GM19240 (cell line): ENCODE results near the gene ZNF274.
"Not testable (repeated sequence)": the region's sequence is repeated elsewhere in the genome, so short reads cannot be mapped to it uniquely, and the experiment has no call there.

Experiments
- DNase-seq: peaks from one replicate; pipeline ENCODE4 v3.0.0; 2011; ENCODE audit warnings: low spot score; ENCODE audit not compliant: insufficient read length

The ZNF274 gene

DNA sequence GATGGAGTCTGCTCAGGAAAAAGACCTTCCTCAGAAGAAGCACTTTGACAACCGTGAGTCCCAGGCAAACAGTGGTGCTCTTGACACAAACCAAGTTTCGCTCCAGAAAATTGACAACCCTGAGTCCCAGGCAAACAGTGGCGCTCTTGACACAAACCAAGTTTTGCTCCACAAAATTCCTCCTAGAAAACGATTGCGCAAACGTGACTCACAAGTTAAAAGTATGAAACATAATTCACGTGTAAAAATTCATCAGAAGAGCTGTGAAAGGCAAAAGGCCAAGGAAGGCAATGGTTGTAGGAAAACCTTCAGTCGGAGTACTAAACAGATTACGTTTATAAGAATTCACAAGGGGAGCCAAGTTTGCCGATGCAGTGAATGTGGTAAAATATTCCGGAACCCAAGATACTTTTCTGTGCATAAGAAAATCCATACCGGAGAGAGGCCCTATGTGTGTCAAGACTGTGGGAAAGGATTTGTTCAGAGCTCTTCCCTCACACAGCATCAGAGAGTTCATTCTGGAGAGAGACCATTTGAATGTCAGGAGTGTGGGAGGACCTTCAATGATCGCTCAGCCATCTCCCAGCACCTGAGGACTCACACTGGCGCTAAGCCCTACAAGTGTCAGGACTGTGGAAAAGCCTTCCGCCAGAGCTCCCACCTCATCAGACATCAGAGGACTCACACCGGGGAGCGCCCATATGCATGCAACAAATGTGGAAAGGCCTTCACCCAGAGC lies 29.6 kb downstream of the ZNF274 start:
- DNase-seq: no peak

DNA sequence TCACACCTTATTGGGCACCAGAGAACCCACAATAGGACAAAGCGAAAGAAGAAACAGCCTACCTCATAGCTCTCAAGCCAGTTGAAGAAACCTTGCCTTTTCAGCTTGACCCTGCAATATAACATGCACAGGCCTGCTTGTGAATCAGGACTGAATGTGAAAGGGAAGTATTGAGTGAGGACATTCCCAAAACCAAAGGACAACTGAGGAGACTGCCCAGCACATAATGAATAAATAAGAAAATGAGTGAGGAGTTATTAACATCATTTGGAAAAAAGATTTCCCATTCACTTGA lies 30.2 kb downstream of the ZNF274 start:
- DNase-seq: no peak

DNA sequence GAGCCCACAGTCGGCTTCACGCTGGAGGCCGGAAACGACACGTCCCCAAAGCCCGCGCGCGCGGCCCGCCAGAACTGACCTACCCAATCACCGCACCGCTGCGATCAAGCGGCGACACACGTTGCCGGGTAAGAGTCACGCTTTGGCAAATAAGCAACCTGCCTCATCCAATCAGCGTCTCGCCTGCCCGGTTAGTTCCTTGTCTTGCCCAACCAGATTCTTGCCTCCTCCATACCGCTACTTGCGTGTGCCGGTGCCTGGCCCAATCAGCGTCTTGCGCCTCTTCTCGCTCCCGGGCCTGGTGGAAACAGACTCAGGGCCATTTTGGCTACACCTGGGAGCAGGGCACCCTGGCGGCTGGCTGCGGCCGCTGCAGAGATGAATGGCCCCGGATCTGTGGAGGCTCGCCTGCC lies 34.2 kb downstream of the ZNF274 start:
- DNase-seq: no peak

DNA sequence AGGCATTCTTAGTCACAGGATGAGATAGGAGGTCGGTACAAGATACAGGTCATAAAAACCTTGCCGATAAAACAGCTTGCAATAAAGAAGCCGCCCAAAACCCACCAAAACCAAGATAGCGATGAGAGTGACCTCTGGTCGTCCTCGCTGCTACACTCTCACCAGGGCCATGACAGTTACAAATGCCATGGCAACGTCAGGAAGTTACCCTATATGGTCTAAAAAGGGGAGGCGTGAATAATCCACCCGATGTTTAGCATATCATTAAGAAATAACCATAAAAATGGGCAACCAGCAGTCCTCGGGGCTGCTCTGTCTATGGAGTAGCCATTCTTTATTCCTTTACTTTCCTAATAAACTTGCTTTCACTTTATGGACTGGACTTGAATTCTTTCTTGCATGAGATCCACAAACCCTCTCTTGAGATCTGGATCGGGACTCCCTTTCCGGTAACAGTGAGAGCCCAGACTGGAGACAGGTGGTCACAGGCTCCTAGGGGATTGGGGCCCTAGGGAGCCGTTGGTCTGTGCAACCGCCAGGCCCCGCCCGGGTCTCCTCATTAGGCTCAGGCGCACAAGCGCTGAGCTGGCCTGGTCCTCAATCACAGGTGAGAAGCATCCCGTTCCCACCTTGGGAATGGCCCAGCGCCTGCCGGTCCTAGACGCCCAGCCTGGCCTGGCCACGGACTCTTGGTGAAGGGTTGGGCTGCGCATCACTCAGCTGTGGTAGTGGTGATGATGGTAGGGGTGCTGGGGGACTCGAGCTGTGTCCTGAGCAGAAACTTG lies 34.9 kb downstream of the ZNF274 start:
- no peak for DNase-seq

DNA sequence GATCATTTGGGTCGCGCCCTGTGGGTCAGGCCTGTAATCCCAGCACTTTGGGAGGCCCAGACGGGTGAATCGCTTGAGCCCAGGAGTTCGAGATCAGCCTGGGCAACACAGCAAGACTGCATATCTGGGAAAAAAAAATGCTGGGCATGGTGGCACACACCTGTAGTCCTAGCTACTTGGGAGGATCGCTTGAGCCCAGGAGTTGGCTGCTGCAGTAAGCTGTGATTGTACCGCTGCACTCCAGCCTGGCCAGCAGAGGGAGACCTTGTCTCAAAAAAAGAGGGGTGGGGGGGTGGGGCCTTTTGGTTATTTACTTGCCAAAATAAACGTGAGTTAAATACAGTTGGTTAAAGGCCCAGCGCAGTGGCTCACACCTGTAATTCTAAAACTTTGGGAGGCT lies 36.0 kb downstream of the ZNF274 start:
- DNase-seq: no peak

DNA sequence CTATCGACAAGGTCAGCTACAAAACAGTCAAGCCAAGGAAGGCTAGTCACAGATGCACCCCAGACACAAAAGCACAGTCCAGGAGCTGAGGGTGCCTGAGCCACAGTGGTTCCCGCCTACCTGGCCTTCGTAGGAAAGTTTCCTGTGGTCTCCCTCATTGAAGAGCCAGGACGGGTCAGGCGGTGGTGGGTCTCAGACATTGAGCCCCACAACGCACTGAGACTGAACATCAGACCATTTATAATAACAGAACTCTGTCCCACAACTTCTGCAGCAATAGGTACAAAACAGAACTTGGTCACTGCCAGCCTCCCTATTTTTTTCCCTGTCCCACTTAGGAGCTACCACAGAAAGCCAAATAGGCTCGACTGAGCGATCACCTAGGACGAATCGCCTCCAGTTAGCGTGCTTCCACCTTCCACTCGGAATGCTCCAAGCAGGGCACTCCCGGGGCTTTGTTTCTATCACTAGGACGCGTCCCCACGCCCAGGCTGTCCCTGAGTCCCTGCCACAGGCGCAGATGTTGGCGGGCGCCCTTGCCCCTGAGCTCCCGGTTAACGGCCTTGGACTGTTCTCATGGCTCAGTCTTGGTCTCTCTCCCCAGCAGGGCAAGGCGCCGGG lies 45.2 kb downstream of the ZNF274 start:
- no peak for DNase-seq

DNA sequence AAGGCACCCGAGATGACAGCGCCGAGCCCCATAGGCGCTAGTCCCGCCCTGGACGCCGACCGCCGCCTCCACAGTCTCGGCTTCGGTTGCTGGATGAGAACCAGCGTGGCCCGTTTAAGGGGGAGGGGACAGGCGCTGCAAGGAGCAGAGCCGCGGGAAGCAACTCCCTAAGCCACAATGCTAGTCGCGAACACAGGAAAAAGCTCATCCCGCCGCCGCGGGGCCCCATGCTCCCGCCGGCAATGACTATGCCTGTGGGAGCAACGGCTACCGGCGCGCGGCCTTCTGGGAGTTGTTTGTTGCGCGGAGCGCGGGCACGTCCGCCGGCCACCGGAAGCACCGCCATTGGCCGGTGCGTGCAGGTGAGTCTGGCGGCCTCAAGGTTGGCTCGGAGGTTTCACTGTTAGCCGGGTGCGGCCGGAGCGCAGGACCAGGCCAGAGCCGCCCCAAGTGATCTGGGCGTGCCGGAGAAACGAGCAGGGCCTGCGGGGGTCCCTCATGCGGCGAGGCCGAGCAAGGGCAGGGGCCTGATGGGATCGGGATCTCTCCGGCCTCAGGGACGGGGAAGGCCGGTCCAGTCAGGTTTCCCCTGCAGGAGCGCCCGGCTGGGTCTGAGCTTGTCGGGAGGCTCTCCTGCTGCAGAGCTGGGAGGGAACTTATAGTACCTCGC lies 45.9 kb downstream of the ZNF274 start, which contains the start of gene ZNF544:
Gene ZNF544, plus strand, starts transcription at position 330 of the 670 bp plus-strand sequence. CDS start 15,110 bp downstream, outside the sequence.
- DNase-seq: peak; percentile 63

DNA sequence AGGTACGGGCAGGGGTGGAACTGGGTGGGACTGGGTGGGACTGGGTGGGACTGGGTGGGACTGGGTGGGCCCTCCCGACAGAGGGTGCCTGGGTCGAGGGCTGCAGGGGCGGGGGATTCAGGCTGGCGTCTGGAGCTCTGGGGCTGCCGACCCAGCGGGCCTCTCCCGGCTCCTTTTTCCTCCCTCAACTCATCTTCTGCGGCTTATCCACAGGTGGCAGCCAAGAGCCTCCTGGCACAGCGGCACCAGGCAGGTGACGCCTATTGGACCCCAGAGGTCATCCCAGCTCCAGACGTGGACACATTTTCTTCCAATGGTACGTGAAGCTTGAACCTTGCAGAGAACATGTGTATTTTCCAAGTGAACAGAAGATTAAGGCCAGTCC lies 46.4 kb downstream of the ZNF274 start:
- no peak for DNase-seq

DNA sequence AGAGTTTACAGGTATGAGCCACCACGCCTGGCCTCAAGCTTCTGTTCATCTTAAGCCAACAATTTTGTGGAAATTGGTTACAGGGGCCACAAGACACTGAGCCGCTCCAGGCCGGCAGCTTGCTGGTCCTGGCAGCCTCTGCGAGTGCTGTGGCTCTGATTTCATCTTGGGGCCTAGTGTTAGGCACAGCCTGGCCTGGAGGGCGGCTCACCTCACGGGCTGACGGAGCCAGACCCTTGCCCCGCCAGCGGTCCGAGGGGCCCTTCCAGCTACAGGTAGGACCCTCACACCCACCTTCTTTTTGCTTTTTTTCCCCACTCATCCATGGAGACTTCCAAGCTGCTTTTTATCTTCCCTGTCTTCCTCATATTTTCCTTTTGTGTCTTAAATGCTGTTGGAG lies 54.5 kb downstream of the ZNF274 start:
- no peak for DNase-seq

DNA sequence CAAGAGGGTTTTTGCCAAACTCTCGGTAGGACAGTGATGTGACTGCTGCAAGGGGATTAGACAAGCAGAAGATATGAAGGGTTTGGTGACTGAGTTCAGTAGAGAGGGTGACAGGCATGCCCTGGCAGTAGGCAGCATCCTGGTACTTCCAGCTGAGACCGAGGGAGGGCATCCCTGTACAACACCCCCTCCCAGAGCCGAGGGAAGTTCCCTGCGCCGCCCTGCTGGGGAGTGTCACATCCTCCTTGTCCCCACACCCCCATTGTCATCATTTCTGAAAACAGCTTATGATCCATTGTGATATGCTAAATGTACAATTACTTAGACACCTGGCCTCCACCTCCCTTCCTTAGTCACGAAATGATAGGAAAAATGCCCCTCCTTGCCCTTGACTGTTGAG lies 60.5 kb downstream of the ZNF274 start:
- no peak for DNase-seq

DNA sequence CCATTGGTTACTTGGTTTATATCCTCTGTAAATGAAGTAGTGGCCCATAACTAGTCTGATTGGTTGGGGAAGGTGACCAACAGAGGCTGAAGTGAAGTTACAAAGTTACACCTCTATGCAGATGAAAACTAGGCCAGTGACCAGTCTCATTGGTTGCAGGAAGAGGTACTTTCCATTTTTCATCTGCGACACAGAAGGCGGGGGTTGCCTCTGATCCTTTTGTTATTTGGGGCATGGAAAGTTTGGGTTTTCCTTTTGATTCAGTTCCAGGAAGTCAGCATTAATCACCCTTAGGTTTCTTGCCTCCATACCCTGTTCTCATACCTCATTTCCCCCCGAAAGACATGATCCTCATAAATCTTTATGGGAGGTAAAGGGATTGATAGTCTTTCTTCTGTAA lies 66.0 kb downstream of the ZNF274 start:
- DNase-seq: no peak

DNA sequence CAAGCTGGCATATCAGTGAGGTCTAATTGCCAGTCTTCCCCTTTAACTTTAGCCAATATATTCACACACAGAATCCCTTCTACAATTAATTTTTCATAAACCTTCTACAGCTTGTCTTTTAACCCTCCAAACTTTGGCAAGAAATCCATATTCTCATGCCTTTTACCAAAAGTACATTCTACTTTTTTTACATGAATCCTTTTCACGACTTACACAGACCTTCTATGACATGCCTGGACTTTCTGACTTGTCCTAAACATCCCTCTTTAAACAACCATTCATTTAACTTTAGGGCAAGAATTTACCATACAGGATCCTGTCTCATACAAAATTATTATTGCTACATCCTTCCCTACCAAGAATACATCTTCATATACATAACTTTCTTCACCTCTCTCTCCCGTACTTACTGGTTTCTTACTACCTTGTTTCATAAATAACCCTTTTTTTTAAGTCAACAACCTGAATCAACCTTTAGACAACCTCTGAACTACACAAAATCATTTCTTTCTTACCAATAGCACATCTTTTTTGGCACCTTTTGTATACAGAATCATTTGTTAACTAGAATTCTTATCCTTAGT lies 69.3 kb downstream of the ZNF274 start:
- DNase-seq: no peak

DNA sequence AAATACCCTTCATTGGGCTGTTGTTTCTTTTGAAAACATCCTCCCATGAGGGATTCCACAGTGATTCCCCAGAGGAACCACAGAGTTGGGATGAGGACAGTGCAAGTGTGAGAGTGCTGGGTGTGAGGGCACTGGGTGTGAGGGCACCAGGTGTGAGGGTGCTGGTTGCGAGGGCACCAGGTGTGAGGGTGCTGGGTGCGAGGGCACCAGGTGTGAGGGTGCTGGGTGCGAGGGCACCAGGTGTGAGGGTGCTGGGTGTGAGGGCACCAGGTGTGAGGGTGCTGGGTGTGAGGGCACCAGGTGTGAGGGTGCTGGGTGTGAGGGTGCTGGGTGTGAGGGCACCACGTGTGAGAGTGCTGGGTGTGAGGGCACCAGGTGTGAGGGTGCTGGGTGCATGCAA lies 75.4 kb downstream of the ZNF274 start:
- DNase-seq: not testable (repeated sequence)

DNA sequence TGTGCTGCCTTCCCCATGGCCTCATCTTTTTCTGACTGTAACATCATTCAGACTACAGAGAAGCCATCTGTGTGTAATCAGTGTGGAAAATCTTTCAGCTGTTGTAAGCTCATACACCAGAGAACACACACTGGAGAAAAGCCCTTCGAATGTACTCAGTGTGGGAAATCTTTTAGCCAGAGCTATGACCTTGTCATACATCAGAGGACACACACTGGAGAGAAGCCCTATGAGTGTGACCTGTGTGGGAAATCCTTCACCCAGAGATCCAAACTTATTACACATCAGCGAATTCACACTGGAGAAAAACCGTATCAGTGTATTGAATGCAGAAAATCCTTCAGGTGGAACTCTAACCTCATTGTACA lies 78.7 kb downstream of the ZNF274 start:
- DNase-seq: no peak

DNA sequence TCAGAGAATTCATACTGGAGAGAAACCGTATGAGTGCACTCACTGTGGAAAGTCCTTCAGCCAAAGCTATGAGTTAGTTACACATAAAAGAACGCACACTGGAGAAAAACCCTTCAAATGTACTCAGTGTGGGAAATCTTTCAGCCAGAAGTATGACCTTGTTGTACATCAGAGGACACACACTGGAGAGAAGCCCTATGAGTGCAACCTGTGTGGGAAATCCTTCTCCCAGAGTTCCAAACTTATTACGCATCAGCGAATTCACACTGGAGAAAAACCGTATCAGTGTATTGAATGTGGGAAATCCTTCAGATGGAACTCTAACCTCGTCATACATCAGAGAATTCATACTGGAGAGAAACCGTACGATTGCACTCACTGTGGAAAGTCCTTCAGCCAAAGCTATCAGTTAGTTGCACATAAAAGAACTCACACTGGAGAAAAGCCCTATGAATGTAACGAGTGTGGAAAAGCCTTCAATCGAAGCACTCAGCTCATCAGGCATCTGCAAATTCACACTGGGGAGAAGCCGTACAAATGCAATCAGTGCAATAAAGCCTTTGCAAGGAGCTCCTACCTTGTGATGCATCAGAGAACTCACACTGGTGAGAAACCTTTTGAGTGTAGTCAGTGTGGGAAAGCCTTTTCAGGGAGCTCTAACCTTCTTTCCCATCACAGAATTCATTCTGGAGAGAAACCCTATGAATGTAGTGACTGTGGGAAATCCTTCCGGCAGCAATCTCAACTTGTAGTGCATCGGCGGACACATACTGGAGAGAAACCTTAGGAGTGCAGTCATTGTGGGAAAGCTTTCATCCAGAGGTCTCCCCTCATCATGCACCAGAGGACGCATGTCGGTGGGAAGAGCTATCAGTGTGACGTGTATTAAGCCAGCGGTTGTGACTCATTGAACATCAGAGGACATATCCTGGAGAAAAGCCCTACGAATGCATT lies 79.4 kb downstream of the ZNF274 start:
- DNase-seq: no peak

DNA sequence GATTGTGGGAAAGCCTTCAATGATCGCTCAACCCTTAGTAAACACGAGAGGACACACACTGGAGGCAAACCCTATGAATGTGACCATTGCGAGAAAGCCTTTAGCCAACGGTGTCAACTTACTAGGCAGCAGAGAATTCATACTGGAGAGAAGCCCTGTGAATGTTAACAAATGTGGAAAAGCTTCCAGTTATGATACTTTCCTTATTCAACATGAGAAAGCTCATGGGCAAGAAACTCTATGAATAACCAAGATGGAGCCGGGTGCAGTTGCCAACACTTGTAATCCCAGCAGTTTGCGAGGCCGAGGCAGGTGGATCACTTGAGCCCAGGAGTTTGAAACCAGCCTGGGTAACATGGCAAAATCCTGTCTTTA lies 80.0 kb downstream of the ZNF274 start:
- no peak for DNase-seq
